CD4-positive, alpha-beta T cell treated with Interleukin-6 for 4 hours (primary cell): ENCODE data around the gene ZBTB7B.
A peak's percentile ranks its signal among the peaks of the same experiment; 100 is the strongest.

Experiments used
- DNase-seq: peaks from one replicate; pipeline ENCODE4 v3.0.0-alpha.2; 2020; ENCODE audit warnings: mixed read lengths

Gene ZBTB7B

GRCh38 chr1:155040358-155041093 is 37.9 kb downstream of the ZBTB7B start:
- no peak for DNase-seq

GRCh38 chr1:155042789-155043188 is 40.2 kb downstream of the ZBTB7B start:
- no peak for DNase-seq

- no peak for DNase-seq
These were observed 40.7 kb downstream of the ZBTB7B start for GRCh38 chr1:155043301-155043702.

- no peak for DNase-seq
These were observed 41.2 kb downstream of the ZBTB7B start for GRCh38 chr1:155043793-155044192.

GRCh38 chr1:155044365-155044764 is 41.8 kb downstream of the ZBTB7B start:
- DNase-seq: no peak

- DNase-seq: peak; percentile 75
These were observed 42.4 kb downstream of the ZBTB7B start for GRCh38 chr1:155044812-155045657.

GRCh38 chr1:155048449-155049334 is 46.1 kb downstream of the ZBTB7B start:
- no peak for DNase-seq

- DNase-seq: no peak
These were observed 47.3 kb downstream of the ZBTB7B start for GRCh38 chr1:155049651-155050559.

- peak; percentile 87 for DNase-seq
These were observed 48.1 kb downstream of the ZBTB7B start, which contains the start of gene ADAM15 for GRCh38 chr1:155050560-155051341. Gene ADAM15, plus strand, starts transcription at chr1:155051316. Its CDS starts 71 bp downstream, at chr1:155051387.

GRCh38 chr1:155051342-155051776 is 48.8 kb downstream of the ZBTB7B start:
- DNase-seq: no peak

- peak; percentile 61 for DNase-seq
These were observed 49.3 kb downstream of the ZBTB7B start for GRCh38 chr1:155051777-155052398.

GRCh38 chr1:155052439-155053395 is 50.1 kb downstream of the ZBTB7B start:
- peak; percentile 45 for DNase-seq

GRCh38 chr1:155053531-155054105 is 51.0 kb downstream of the ZBTB7B start:
- no peak for DNase-seq

GRCh38 chr1:155057104-155057503 is 54.5 kb downstream of the ZBTB7B start:
- no peak for DNase-seq

- DNase-seq: no peak
These were observed 55.2 kb downstream of the ZBTB7B start for GRCh38 chr1:155057788-155058211.

- no peak for DNase-seq
These were observed 58.1 kb downstream of the ZBTB7B start for GRCh38 chr1:155060736-155061135.

GRCh38 chr1:155061381-155062150 is 59.0 kb downstream of the ZBTB7B start:
- peak; percentile 96 for DNase-seq

- no peak for DNase-seq
These were observed 59.6 kb downstream of the ZBTB7B start for GRCh38 chr1:155062151-155062686.
